Glutamatergic neuron (in vitro differentiated cells): Measurements from ENCODE around the gene MRPS22. TPM values are rescaled to one million over a fixed set of nuclear protein-coding genes. Genes with fewer than 3 reads are reported as not detected.

Experiments
- DNase-seq: peaks from one replicate; pipeline ENCODE4 v3.0.0; 2022
- H3K27ac Mint-ChIP-seq: one replicate; pipeline ENCODE4 v1.8.0; 2020; ENCODE audit warnings: mild to moderate bottlenecking, mixed read lengths, inconsistent platforms; ENCODE audit not compliant: unreplicated experiment
- H3K27me3 Mint-ChIP-seq: one replicate; pipeline ENCODE4 v1.8.0; 2020; ENCODE audit warnings: mild to moderate bottlenecking, moderate library complexity, mixed read lengths, inconsistent platforms; ENCODE audit not compliant: unreplicated experiment
- H3K36me3 Mint-ChIP-seq: one replicate; pipeline ENCODE4 v1.8.0; 2020; ENCODE audit warnings: mild to moderate bottlenecking, mixed read lengths, inconsistent platforms; ENCODE audit not compliant: unreplicated experiment
- H3K4me1 Mint-ChIP-seq: one replicate; pipeline ENCODE4 v1.8.0; 2020; ENCODE audit warnings: mild to moderate bottlenecking, low read depth, mixed read lengths, inconsistent platforms; ENCODE audit not compliant: unreplicated experiment
- H3K4me3 Mint-ChIP-seq: one replicate; pipeline ENCODE4 v1.8.0; 2020; ENCODE audit warnings: mild to moderate bottlenecking, mixed read lengths, inconsistent platforms; ENCODE audit not compliant: unreplicated experiment
- H3K9me3 Mint-ChIP-seq: one replicate; pipeline ENCODE4 v1.8.0; 2020; ENCODE audit warnings: mild to moderate bottlenecking, moderate library complexity, mixed read lengths, inconsistent platforms; ENCODE audit not compliant: unreplicated experiment
- total RNA-seq: library from RNA; stranded (reverse); fragmentation: NEBNext Ultra II Directional; extraction: Animal tissue kit (Norgen Biotek cat#: 25700); gene quantifications from one replicate; pipeline ENCODE4 v1.2.1, GENCODE V29; 2021; ENCODE audit not compliant: unreplicated experiment
- TF ChIP-seq, protein P1 (sequence below): fragments of 200-600 bp; sonication (generic); IDR thresholded peaks from one replicate; pipeline ENCODE4 v1.5.0; 2021; ENCODE audit not compliant: partially characterized antibody, unreplicated experiment

Gene MRPS22
- total RNA-seq, 1 donor from 2014 or later = 28.7 TPM

DNA sequence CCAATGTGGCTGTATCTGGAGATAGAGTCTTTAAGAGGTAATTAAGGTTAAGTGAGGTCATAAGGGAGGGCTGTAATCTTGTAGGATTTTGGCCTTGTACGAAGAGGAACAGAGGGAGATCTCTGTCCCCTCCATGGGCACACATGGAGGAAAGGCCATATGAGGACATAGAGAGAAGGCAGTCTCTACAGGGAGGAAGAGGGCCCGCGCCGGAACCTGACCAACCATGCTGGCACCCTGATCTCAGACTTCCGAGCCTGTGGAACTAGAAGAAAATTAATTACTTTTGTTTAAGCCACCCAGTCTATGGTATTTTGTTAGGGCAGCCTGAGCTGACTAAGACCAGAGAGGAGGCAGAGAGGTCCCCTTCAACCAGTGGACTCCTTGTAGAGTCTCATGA lies 17.7 kb upstream of the MRPS22 start:
- Mint-ChIP-seq H3K36me3 (no peaks in the 10 kb centered on the region), H3K4me1 (no peaks in the 10 kb centered on the region), H3K27me3 (no peaks in the 10 kb centered on the region), H3K4me3 (no peak overlapping the region), H3K27ac (no peak overlapping the region), H3K9me3 (peaks cover 5% of the 10 kb centered on the region)
- DNase-seq = no peak
- TF ChIP-seq, protein P1, sequence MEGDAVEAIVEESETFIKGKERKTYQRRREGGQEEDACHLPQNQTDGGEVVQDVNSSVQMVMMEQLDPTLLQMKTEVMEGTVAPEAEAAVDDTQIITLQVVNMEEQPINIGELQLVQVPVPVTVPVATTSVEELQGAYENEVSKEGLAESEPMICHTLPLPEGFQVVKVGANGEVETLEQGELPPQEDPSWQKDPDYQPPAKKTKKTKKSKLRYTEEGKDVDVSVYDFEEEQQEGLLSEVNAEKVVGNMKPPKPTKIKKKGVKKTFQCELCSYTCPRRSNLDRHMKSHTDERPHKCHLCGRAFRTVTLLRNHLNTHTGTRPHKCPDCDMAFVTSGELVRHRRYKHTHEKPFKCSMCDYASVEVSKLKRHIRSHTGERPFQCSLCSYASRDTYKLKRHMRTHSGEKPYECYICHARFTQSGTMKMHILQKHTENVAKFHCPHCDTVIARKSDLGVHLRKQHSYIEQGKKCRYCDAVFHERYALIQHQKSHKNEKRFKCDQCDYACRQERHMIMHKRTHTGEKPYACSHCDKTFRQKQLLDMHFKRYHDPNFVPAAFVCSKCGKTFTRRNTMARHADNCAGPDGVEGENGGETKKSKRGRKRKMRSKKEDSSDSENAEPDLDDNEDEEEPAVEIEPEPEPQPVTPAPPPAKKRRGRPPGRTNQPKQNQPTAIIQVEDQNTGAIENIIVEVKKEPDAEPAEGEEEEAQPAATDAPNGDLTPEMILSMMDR = no peak

DNA sequence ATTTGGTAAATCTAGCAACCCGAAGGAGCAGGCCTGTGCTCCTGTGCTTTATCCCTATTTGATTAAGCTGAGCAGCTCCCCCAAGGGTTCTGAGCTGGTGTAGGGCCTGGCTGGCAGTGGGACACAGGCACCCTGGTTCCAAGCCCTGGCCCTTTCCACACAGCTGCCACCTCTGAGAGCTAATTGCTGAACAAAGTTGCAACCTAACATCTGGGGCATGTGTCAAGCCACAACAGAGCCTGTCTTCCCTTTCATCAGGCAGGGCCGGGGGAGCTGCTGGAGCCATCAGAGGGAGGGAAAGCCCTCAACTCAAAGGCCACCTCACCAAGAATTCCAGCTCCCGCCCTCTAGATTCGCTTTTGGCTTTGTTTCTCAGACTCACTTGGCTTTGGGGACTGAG lies 17.1 kb upstream of the MRPS22 start:
- no peaks in the 10 kb centered on the region for H3K4me1 Mint-ChIP-seq
- TF ChIP-seq, protein P1 = no peak
- no peak overlapping the region for H3K4me3 Mint-ChIP-seq
- peaks cover 5% of the 10 kb centered on the region for H3K9me3 Mint-ChIP-seq
- no peak for DNase-seq
- H3K27ac Mint-ChIP-seq = no peak overlapping the region
- no peaks in the 10 kb centered on the region for H3K27me3 Mint-ChIP-seq
- no peaks in the 10 kb centered on the region for H3K36me3 Mint-ChIP-seq

DNA sequence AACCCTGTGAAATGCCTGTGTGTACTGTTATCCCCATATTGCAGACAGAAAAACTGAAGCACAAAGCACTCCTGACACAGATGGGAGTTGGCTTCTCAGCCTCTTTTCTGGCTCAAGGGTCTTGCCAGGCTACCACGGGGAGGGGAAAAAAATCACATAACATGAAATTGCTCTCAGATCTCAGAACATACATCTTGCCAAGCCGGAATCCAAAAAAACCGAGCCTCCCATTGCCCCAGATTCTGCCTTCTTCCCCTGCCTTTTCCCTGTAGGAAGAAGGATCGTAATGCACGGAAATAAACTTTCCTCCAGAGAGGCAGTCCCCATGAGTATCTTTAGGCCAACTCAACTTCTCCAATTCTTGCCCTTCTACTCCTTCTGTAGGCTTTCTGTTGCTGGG lies 16.6 kb upstream of the MRPS22 start:
- H3K27ac Mint-ChIP-seq = no peak overlapping the region
- H3K4me1 Mint-ChIP-seq = no peaks in the 10 kb centered on the region
- no peak overlapping the region for H3K4me3 Mint-ChIP-seq
- no peak for DNase-seq
- no peaks in the 10 kb centered on the region for H3K36me3 Mint-ChIP-seq
- TF ChIP-seq, protein P1 = no peak
- no peaks in the 10 kb centered on the region for H3K27me3 Mint-ChIP-seq
- H3K9me3 Mint-ChIP-seq = peaks cover 5% of the 10 kb centered on the region

DNA sequence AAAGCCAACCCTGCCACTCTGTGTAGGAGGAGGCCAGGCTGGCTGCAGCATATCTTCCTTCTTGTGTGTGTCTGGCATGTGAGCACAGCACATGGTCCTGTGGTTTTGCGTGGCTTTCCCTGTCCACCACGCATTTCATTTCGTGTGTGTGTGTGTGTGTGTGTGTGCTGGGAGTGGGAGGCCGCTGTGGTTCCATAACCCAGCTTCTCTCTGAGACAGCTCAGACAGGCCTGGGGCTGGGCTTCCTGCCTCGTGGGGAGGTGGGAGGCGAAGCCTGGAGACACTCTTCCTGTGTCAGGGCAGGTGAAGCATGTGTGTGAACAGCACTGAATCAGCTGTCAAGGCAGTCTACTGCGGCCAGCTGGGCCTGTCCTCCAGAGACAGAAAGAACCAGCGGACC lies 16.0 kb upstream of the MRPS22 start:
- H3K4me3 Mint-ChIP-seq = no peak overlapping the region
- peaks cover 5% of the 10 kb centered on the region for H3K9me3 Mint-ChIP-seq
- H3K36me3 Mint-ChIP-seq = no peaks in the 10 kb centered on the region
- no peaks in the 10 kb centered on the region for H3K27me3 Mint-ChIP-seq
- H3K27ac Mint-ChIP-seq = no peak overlapping the region
- no peak for DNase-seq
- TF ChIP-seq, protein P1 = no peak
- no peaks in the 10 kb centered on the region for H3K4me1 Mint-ChIP-seq

DNA sequence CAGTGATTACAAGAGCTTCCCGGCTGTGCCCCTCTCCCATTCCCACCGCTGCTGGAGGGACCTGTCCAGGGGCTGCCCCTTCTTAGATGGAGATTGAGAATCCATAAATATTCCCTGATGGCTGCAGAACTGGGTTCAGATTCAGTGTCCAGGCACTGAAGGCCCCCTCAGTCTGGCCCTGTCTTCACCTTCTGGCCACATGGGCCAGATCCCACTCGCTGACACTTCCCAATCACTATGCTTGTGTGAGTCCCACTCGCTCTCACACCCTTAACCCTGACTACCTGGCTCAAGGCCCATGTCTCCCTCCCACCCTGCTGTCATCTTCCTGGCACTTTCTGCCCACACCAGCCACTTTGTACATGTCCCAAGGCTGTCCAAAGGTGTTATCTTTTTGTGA lies 15.5 kb upstream of the MRPS22 start:
- no peak for DNase-seq
- TF ChIP-seq, protein P1 = no peak
- Mint-ChIP-seq H3K4me3 (no peak overlapping the region), H3K36me3 (no peaks in the 10 kb centered on the region), H3K4me1 (no peaks in the 10 kb centered on the region), H3K9me3 (peaks cover 5% of the 10 kb centered on the region), H3K27me3 (peaks cover 2% of the 10 kb centered on the region), H3K27ac (no peak overlapping the region)
